Ectodermal cell (in vitro differentiated cells): Measurements from ENCODE around the gene H2BK1.

Source experiments
- H3K27ac ChIP-seq: 2 replicates; pipeline ENCODE4 v1.7.0; 2013; ENCODE audit warnings: mild to moderate bottlenecking, low read depth, low read length; ENCODE audit not compliant: insufficient read depth, poor library complexity, severe bottlenecking
- H3K27me3 ChIP-seq: 2 replicates; pipeline ENCODE4 v1.7.0; 2013; ENCODE audit warnings: mild to moderate bottlenecking, low read length; ENCODE audit not compliant: insufficient read depth, control insufficient read depth, poor library complexity, severe bottlenecking
- H3K36me3 ChIP-seq: one replicate; pipeline ENCODE4 v1.7.0; 2013; ENCODE audit warnings: low read length; ENCODE audit not compliant: control insufficient read depth, insufficient read depth
- H3K4me1 ChIP-seq: one replicate; pipeline ENCODE4 v1.7.0; 2013; ENCODE audit warnings: low read length; ENCODE audit not compliant: control insufficient read depth, insufficient read depth
- H3K4me3 ChIP-seq: 2 replicates; pipeline ENCODE4 v1.7.0; 2013; ENCODE audit warnings: low read depth, low read length, control low read depth; ENCODE audit not compliant: insufficient read depth
- H3K9me3 ChIP-seq: 2 replicates; pipeline ENCODE4 v1.7.0; 2013; ENCODE audit warnings: mild to moderate bottlenecking, low read length, moderate library complexity; ENCODE audit not compliant: control insufficient read depth
- WGBS, 2 experiments: methylation state at CpG; one replicate each; pipeline ENCODE4 v1.1.7; 2013; ENCODE audit warnings: missing lambda C conversion rate in 2 of 2; 5-methylcytosine and 5-hydroxymethylcytosine counted together

Gene H2BK1

GRCh38 chr7:151172273-151173141 lies 37.8 kb downstream of the H2BK1 start:
- Histone ChIP-seq H3K36me3 (no peaks in the 10 kb centered on the region), H3K27me3 (peaks cover 63% of the 10 kb centered on the region), H3K9me3 (peaks cover 2% of the 10 kb centered on the region), H3K4me1 (peaks cover 7% of the 10 kb centered on the region), H3K4me3 (no peak overlapping the region), H3K27ac (no peak overlapping the region)
- WGBS, 2 experiments: 34% methylated on average over 42 of the region's 42 CpGs

- no peak overlapping the region for H3K4me3 ChIP-seq
- H3K27ac ChIP-seq: no peak overlapping the region
- H3K4me1 ChIP-seq: peaks cover 11% of the 10 kb centered on the region
- no peaks in the 10 kb centered on the region for H3K36me3 ChIP-seq
- peaks cover 2% of the 10 kb centered on the region for H3K9me3 ChIP-seq
- WGBS, 2 experiments: 15 to 23% methylated on average over 10 of the region's 10 CpGs
- peaks cover 95% of the 10 kb centered on the region for H3K27me3 ChIP-seq
Observed at GRCh38 chr7:151168787-151169162, 41.5 kb downstream of the H2BK1 start.

GRCh38 chr7:151168003-151168786 lies 42.1 kb downstream of the H2BK1 start:
- peaks cover 96% of the 10 kb centered on the region for H3K27me3 ChIP-seq
- no peaks in the 10 kb centered on the region for H3K9me3 ChIP-seq
- H3K4me1 ChIP-seq: peaks cover 11% of the 10 kb centered on the region
- H3K27ac ChIP-seq: no peak overlapping the region
- no peaks in the 10 kb centered on the region for H3K36me3 ChIP-seq
- peak overlapping the region; percentile 45 for H3K4me3 ChIP-seq
- WGBS, 2 experiments: 2 to 3% methylated on average over 52 of the region's 52 CpGs

DNA sequence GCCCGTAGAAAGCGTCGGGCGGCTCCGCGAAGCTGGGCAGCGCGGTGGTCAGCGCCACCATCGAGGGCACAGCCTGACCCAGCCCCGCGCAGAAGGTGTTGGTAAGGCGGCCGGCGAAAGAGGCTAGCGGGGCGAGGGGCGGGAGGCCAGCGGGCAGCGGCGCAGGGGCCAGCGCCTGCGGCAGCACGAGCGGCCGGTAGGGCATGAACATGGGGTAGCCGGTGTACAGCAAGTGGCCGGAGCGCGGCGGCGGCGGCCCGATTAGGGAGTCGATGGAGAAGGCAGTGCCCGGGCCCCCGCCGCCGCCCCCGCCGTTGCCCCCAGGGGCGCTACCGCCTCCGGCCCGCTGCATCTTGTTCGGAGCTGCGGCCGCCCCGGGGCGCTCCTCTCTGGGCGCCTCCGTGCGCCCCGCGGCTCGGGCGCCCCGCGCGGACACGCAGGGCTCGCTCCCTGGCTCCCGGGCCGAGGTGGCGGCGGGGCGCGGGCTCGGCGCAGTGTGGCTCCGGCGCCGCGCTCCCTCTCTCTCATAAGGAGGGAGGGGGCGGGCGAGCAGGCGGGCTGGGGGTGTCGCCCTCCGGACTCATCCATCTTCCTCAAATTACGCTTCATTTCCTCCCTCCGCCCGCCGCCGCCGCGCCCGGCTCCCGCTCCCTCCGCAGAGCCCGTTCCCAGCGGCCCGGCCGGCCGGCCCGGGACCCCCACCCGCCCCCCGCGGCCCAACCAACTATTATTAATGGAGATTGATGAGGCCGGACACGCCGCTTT lies 42.9 kb downstream of the H2BK1 start, which contains the start of gene GBX1:
Gene GBX1, minus strand, starts transcription at position 498 of the 765 bp plus-strand sequence. Its CDS starts 146 bp downstream, at position 352.
- peaks cover 99% of the 10 kb centered on the region for H3K27me3 ChIP-seq
- H3K9me3 ChIP-seq: no peaks in the 10 kb centered on the region
- no peaks in the 10 kb centered on the region for H3K36me3 ChIP-seq
- peaks cover 11% of the 10 kb centered on the region for H3K4me1 ChIP-seq
- 0 to 1% methylated on average over 97 to 101 of the region's 101 CpGs for WGBS, 2 experiments
- H3K27ac ChIP-seq: no peak within 1 kb of the TSS
- peak within 1 kb of the TSS; percentile 45 for H3K4me3 ChIP-seq

DNA sequence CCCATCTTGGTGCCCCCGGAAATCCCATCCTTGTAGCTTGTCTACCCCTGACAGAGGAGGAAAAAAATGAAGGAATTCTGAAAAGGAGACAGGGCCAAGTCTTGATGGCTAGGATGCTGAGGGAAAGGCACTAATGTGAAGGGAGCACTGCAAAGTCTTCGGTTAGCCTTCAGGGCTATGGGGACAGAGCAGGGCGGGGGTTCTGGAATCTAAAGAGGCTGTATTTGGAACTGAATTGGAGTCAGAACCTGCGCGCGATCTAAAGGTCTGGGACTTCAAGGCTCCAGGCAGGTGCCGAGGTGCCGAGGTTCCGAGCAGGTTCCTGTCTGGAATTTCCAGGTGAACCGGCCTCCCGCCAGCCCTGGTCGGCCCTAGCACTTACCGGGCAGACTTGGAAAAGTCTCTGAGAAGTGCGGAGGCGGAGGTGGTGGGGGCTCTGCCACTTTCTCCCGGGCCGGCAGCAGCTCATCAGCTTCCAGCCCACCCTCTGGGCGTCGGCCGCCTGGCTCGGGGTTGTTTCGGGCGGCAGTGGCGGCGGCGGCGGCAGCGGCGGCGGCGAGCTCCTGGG lies 43.6 kb downstream of the H2BK1 start:
- Histone ChIP-seq H3K9me3 (no peaks in the 10 kb centered on the region), H3K4me1 (peaks cover 11% of the 10 kb centered on the region), H3K4me3 (peak overlapping the region; percentile 45), H3K27ac (no peak overlapping the region), H3K36me3 (no peaks in the 10 kb centered on the region), H3K27me3 (peaks cover 98% of the 10 kb centered on the region)
- whole genome bisulfite sequencing, 2 experiments: 5 to 7% methylated on average over 31 of the region's 31 CpGs

DNA sequence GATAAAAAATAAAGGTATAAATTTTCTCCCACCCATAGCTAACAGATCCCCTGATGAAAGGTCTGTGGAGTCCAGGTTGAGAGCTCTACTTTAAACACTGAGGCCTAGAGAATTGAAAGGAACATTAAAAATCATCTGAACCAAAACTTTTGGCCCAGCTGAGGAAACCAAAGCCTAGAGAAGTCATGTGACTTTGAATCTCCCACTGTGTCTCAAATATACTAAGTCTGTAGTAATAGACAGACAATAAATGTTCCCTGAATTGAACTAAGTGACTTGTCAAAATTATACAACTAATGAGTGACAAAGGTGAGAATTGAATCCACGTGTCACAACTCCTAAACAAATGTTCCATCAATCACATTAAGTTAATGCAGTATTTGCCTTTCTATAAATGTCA lies 48.5 kb downstream of the H2BK1 start:
- H3K36me3 ChIP-seq: no peaks in the 10 kb centered on the region
- 76 to 84% methylated on average over 1 of the region's 1 CpG for WGBS, 2 experiments

More for the DNA sequence above, 48.5 kb downstream of the H2BK1 start:
- H3K27me3 ChIP-seq: peaks cover 51% of the 10 kb centered on the region
- H3K9me3 ChIP-seq: no peaks in the 10 kb centered on the region
- H3K4me3 ChIP-seq: no peak overlapping the region
- H3K4me1 ChIP-seq: peaks cover 3% of the 10 kb centered on the region
- H3K27ac ChIP-seq: no peak overlapping the region
